DLD1 (cell line): Measurements from ENCODE around the gene PSPC1.
"Not testable (repeated sequence)": the region's sequence is repeated elsewhere in the genome, so short reads cannot be mapped to it uniquely, and the experiment has no call there.

Source experiments
- in situ Hi-C: cut with HindIII; loops from 2 replicates; pipeline ENCODE4 v1.10.0; 2017; ENCODE audit warnings: low sequenced_read_pairs

The PSPC1 gene

GRCh38 chr13:19764237-19764636 is 18.5 kb downstream of the PSPC1 start:
- in situ Hi-C loops = no loop called here

DNA sequence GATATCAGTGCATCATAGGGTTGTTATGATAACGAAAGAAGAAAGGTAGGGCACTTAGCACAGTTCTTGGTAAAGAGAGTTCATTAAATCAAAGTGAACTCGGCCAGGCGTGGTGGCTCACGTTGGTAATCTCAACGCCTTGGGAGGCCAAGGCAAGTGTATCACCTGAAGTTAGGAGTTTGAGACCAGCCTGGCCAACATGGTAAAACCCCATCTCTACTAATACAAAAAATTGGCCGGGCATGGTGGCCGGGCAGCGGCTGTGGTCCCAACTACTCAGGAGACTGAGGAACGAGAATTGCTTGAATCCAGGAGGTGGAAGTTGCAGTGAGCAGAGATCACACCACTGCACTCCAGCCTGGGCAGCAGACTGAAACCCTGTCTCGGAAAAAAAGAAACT is 19.1 kb downstream of the PSPC1 start:
- in situ Hi-C loops = no loop called here

DNA sequence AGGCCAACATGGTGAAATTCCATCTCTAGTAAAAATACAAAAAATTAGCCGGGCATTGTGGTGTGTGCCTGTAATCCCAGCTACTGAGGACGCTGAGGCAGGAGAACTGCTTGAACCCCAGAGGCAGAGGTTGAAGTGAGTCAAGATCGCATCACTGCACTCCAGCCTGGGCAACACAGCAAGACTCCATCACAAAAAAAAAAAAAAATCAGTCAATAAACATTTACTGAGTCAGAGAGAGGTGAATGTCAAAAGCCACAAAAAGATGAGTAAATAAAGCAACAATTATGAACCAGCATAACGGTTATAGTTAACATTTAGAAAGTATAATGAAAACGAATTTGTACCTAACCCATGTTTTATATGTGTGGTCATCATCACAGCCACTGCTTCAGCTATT is 23.1 kb downstream of the PSPC1 start:
- in situ Hi-C loops = no loop called here

- in situ Hi-C loops = no loop called here
Observed at GRCh38 chr13:19742643-19743042, 40.1 kb downstream of the PSPC1 start.

DNA sequence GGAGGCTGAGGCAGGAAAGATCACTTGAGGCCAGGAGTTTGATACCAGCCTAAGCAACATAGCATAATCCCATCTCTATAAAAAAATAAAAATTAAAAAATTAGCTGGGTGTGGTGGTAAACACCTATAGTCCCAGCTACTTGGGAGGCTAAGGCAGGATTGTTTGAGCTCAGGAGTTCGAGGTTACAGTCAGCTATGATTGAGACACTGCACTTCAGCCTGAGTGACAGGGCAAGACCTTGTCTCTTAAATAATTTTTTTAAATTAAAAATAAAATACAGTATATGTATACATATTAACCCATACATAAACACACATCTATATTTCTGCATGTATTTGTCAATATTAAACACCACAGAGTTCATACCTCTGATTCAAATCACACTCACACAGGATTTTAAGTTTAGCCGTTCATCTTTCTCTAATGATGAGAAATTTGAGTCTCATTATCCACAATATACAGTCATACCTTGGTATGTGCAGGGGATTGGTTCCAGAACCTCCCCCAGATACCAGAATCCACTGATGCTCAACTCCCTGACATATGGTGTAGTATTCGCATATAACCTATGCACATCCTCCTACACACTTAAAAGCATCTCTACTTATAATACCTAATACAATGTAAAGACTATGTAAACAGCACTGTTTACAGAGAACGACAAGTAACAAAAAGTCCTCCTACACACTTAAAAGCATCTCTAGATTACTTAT is 44.7 kb downstream of the PSPC1 start:
- in situ Hi-C loops = no loop called here

- in situ Hi-C loops = no loop called here
Observed at GRCh38 chr13:19726611-19727010, 56.1 kb downstream of the PSPC1 start.

DNA sequence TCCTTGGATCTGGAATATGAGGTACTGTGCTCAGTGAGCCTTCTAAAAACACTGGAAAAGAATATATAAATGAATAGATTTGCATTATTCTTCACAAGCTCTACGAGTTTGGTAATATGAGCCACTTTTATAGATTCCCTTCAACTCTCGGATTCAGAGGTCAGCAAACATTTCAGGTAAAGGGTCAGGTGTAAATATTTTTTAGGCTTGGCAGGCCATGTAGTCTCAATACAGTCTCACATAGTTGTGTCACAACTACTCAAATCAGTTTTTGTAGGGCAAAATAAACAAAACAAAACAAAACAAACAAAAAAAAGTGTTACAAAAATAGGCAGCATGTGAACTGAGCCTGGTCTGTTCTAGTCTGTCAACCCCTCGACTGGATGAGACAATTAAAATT is 57.4 kb downstream of the PSPC1 start:
- in situ Hi-C loops = no loop called here

- in situ Hi-C loops = no loop called here
Observed at GRCh38 chr13:19720039-19720438, 62.7 kb downstream of the PSPC1 start.

DNA sequence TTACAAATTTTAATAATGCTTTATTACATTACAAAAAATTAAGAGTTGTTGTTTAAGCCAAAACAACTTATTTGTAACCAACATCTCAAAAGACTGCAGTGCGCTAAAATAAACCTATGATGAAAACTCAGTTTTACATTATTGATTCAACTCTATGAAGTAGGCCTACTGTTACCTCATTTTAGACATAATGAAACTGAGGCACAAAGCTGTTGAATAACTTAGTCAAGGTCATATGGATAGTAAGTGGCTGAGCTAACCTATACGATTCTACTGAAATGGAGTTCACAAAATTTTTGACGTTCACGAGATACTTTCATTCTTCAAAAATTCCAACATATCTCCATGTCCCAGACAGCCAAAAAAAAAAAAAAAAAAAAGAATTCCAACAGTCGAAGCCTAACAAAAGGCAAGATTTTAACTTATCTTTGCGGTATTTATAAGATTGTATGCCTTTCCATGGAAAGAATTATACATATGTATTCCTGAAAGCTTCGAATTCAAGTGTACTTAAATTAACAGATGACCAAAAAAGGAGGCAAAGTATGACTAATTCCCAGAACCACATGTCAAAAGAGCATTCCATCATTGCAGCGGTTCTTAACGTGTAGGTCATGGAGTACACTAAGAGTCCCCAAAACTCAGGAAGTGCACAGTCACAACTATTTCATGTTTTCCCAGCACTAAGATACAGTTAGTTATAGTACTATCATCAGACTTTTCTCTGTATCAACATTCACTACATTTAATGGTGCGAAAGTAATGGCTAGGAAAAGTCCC is 69.4 kb downstream of the PSPC1 start:
- in situ Hi-C loops = no loop called here

GRCh38 chr13:19709782-19710181 is 73.0 kb downstream of the PSPC1 start:
- in situ Hi-C loops = not testable (repeated sequence)

DNA sequence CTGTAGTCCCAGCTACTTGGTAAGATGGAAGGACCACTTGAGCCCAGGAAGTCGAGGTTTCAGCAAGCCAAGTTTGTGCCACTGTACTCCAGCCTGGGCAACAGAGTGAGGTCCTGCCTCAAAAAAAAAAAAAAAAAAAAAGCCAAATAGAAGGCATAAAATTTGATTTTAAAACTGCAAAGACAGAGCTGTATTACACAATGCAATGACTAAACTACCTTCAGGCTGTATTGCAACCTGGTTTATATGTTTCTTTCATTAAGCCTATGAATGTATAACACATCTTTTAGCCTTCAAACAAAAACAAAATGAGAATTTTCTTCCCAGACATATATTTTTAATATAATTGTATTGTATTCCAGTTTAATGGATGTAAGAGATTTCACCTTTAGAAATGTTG is 73.7 kb downstream of the PSPC1 start:
- in situ Hi-C loops = not testable (repeated sequence)

GRCh38 chr13:19704256-19704655 is 78.5 kb downstream of the PSPC1 start:
- in situ Hi-C loops = not testable (repeated sequence)

DNA sequence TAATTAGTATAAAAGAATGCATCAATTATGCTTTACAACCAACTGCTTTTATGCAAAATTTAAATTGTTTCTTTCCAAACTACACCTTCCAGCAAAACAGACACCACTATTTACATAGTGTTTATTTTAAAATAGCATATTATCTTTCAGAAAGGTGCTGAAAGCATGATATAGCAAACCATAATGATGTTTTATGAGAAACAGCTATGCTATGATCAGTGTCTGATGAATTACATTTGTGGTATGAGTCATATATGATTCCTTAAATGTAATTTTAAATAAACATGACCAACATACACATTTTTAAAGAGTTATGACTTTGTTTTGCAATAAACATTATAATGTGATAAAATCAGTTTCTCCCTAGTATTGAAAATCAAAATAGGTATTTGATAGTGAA is 81.1 kb downstream of the PSPC1 start:
- in situ Hi-C loops = not testable (repeated sequence)

GRCh38 chr13:19700963-19701362 is 81.8 kb downstream of the PSPC1 start:
- in situ Hi-C loops = not testable (repeated sequence)

DNA sequence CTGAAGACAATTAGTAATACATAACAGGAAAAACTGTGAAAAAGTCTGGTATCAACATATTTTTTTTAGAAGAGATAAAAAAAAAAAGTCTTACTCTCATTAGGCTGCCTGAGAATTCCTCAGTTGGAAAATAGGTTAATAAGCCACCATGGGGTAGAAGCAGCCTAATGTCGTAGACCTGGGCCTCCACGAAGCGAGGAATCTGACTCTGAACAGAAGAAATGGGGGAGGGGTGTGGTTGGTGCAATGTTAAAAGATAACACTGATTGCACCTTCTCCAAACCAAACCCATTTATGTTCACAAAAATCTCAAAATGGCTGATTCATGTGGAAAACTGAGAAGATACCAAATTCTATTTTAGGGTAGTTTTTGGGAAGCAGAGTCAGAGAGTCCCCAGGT is 86.9 kb downstream of the PSPC1 start:
- in situ Hi-C loops = no loop called here

GRCh38 chr13:19695428-19695827 is 87.3 kb downstream of the PSPC1 start:
- in situ Hi-C loops = no loop called here

- in situ Hi-C loops = not testable (repeated sequence)
Observed at GRCh38 chr13:19691447-19691846, 91.3 kb downstream of the PSPC1 start.

GRCh38 chr13:19685437-19685836 is 97.3 kb downstream of the PSPC1 start:
- in situ Hi-C loops = no loop called here

GRCh38 chr13:19685034-19685433 is 97.7 kb downstream of the PSPC1 start:
- in situ Hi-C loops = no loop called here

- in situ Hi-C loops = no loop called here
Observed at GRCh38 chr13:19681517-19681916, 101.2 kb downstream of the PSPC1 start.

- in situ Hi-C loops = no loop called here
Observed at GRCh38 chr13:19680751-19681150, 102.0 kb downstream of the PSPC1 start.

DNA sequence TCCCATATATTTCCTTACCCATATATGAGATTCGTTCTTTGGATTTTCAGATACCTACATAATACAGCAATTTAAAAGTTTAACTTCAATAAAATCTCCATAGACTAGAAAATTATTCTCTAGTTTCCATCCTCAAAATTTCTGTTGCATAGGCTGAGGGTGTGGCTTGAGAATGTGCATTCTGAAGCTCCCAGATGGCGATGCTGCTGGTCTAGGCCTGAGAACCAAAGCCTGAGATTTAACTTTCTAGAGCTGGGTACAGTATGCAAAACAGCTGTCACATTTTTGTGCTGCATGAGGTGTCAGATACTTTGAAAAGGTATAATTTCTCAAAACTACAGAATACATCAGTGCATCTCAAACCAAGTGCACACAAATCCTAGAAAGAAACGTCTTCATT is 106.6 kb downstream of the PSPC1 start:
- in situ Hi-C loops = no loop called here
